GM12872 (cell line): ENCODE results near the gene ELK4.

Experiments used
- TF ChIP-seq, protein P1 (sequence below): IDR thresholded peaks from 3 replicates; pipeline ENCODE4 v1.5.1; 2011; ENCODE audit warnings: low read depth, mild to moderate bottlenecking, low read length, moderate library complexity; ENCODE audit not compliant: insufficient read depth

ELK4 gene

GRCh38 chr1:205662135-205662738 lies 30.4 kb upstream of the ELK4 start:
- TF ChIP-seq, protein P1, sequence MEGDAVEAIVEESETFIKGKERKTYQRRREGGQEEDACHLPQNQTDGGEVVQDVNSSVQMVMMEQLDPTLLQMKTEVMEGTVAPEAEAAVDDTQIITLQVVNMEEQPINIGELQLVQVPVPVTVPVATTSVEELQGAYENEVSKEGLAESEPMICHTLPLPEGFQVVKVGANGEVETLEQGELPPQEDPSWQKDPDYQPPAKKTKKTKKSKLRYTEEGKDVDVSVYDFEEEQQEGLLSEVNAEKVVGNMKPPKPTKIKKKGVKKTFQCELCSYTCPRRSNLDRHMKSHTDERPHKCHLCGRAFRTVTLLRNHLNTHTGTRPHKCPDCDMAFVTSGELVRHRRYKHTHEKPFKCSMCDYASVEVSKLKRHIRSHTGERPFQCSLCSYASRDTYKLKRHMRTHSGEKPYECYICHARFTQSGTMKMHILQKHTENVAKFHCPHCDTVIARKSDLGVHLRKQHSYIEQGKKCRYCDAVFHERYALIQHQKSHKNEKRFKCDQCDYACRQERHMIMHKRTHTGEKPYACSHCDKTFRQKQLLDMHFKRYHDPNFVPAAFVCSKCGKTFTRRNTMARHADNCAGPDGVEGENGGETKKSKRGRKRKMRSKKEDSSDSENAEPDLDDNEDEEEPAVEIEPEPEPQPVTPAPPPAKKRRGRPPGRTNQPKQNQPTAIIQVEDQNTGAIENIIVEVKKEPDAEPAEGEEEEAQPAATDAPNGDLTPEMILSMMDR, result no peak

DNA sequence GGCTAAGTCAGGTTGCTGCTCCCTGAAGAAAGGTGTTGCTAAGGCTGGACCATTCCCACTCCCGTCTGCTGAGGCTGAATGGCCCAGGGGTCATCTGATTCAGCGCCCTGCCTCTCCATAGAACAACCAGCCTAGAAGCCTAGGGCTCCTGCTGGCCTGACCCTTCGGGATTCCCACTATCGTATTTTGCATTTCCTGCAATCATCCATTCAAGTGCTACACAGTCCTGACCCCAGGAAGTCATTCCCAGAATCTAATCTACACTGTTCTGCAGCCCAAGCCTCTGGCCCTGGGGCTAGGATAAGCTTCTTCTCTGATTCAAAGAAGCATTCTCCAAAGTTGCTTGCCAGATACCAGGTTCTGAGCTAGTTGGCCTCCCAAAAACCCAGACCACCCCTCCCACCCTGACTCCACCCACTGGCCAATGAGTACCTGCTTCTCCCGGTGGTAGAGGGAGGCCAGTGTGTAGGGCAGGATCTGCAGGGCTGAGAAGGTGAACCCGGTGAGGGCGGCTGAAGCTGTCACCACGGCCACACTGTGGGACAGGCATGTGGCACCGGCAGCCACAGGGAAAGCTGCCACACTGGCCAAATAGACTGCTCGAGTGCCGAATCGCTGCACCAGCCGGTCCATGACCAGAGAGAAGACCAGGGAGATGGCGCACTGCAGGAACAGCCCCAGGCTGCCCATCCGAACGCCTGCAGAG lies 29.8 kb upstream of the ELK4 start:
- TF ChIP-seq, protein P1, result no peak

DNA sequence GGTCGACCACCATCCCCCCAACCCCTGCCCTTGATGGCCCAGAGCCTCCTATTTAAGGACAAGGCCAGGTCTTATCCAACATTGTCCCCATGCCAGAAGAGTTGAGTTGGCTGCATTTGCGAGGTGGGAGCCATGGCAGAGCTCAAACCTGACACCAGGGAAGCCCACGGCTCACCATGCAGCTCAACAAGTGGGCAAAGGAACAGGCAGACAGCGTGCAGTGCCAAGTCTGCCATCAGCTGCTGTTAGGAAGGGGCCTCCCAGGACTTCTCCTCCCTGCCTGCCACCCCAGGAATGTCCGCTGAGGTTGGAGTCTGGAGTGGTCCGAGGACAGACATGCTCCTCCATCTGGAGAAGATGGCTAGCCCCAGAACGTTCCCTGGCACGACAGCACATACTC lies 28.6 kb upstream of the ELK4 start:
- TF ChIP-seq, protein P1, result no peak

DNA sequence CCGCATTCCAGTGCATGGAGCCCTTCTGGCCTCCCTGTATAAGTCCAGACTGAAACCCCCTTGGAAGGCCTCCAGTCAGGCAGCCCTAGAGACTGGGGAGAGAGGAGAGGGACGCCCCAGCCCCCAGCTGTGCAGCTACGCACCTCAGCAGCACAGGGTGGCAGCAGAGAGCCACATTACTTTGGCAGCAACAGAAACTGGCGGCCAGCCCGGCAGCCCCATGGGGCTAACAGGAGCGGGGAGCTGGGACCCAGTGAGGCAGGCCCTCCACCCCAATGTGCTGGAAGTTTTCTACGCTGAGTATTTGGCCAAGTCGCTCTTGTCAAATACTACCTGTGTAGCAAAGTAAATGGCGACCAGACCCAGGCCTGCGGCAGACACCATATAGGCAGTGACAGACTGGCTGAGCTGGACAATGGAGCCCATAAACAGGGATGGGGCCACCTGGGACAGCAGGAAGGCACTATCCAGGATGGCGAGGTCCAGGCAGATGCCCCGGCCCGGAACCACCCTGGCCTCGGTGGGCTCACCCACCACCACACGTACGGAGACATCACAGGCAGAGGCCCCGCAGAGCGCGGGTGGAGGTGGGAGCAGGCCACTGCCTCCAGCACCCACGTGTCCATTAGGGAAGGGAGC lies 27.3 kb upstream of the ELK4 start:
- TF ChIP-seq, protein P1, result peak; percentile 87

DNA sequence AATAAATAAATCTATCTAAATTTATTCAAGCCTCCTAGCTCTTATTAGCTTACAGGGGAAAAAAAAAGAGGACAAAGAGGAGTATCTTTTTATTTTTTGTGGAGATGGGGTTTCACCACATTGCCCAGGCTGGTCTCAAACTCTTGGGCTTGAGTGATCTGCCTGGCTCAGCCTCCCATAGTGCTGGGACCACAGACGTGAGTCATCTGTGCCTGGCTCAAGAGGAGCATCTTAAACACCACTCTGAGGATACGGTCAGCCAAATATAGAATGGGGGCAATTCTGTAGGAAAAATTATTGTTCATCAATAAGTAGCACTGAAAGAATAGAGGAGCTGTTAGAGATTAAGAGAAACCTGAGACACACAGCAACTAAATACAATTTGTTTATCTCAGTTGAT lies 24.4 kb upstream of the ELK4 start:
- TF ChIP-seq, protein P1, result no peak

DNA sequence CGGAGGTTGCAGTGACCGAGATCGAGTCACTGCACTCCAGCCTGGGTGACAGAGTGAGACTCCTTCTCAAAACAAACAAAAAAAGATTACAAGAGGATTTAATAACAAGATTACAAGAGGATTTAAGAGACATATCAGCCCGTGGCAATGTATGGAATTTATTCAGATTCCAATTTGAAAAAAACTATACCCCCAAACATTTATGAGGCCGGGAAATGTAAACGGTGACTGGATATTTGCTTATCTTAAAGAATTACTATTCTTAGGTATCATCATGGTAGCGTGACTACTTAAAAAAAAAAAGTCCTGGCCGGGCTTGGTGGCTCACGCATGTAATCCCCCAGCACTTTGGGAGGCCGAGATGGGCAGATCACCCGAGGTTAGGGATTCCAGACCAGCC lies 21.2 kb upstream of the ELK4 start:
- TF ChIP-seq, protein P1, result no peak

DNA sequence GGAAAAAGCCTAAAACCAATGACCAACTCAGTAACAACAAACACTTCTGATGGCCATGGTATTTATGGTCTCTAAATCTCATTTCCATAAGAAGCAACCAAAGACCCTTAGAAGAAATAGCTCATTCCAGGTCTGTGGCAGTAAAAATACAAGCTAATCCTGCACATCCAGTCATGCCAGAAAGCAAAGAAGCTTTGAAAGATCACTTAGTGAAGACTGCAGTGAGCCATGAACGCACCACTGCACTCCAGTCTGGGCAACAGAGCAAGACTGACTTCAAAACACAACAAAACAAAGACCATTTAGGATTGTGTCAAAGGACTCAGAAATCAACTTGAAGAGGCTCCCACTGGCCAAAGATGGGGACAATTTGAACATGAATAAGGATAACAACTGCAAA lies 18.4 kb upstream of the ELK4 start:
- TF ChIP-seq, protein P1, result no peak
